ENCODE measurements around the gene DDC. TPM values are rescaled to one million over a fixed set of nuclear protein-coding genes. Genes with fewer than 3 reads are reported as not detected.

DDC gene
- total and polyA plus RNA-seq, 7 donors: 0.36 to 77.2 (median 49.9) TPM; not detected in 3

DNA sequence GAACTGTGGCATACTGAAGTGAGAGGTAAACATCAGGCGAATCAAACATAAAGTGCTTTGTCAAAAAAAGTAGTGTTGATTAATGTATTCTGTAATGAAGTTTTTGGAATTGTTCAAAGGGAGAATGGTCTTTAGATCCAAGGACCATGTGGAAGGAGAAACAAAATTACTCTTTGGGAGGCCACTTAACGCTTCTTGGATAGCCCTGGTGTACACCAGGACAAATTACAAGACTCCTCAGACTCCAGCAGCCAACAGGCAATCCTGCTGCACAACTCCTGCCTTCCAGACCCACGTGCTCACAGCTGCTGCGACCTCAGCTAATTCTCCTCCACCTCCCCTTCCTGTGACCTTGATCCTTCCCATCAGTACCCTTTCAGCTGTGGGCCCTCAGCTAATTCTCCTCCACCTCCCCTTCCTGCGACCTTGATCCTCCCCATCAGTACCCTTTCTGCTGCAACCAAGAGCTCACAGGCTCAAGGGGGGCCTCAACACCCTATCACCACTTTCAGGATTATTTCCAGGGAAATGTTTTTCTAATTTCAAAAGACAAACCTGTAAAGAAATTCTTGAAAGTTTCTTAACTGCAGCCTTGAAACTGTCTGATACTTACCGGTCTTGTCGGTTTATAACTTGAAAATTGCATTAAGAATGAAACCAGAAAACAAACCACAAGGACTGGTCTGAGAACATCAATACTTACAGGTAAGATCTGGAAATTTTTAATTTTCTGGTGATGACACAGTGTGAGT is 29.7 kb upstream of the DDC start:
- intact Hi-C loops (cut with DNase I): loop anchor here (5.0 kb wide), 2 partner anchors 82 to 128 kb away; no protein-coding TSS in a partner anchor
- H3K4me1 ChIP-seq: peaks cover 0 to 3% (median 0%) of the 10 kb centered on the region in 4 donors
- no peak overlapping the region for H3K4me3 ChIP-seq
- peaks cover 0 to 71% (median 24%) of the 10 kb centered on the region in 4 donors for H3K36me3 ChIP-seq
- H3K9me3 ChIP-seq: no peaks in the 10 kb centered on the region
- TF ChIP-seq, protein P1, sequence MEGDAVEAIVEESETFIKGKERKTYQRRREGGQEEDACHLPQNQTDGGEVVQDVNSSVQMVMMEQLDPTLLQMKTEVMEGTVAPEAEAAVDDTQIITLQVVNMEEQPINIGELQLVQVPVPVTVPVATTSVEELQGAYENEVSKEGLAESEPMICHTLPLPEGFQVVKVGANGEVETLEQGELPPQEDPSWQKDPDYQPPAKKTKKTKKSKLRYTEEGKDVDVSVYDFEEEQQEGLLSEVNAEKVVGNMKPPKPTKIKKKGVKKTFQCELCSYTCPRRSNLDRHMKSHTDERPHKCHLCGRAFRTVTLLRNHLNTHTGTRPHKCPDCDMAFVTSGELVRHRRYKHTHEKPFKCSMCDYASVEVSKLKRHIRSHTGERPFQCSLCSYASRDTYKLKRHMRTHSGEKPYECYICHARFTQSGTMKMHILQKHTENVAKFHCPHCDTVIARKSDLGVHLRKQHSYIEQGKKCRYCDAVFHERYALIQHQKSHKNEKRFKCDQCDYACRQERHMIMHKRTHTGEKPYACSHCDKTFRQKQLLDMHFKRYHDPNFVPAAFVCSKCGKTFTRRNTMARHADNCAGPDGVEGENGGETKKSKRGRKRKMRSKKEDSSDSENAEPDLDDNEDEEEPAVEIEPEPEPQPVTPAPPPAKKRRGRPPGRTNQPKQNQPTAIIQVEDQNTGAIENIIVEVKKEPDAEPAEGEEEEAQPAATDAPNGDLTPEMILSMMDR (IDR thresholded peaks at IDR 0.05): no peak
- TF ChIP-seq POLR2AphosphoS5 (IDR thresholded peaks at IDR 0.05): no peak
- no peak for DNase-seq
- 84 to 85% methylated on average over 7 of the region's 7 CpGs for WGBS, 2 donors
- H3K27ac ChIP-seq: no peak overlapping the region
- no peaks in the 10 kb centered on the region for H3K27me3 ChIP-seq

DNA sequence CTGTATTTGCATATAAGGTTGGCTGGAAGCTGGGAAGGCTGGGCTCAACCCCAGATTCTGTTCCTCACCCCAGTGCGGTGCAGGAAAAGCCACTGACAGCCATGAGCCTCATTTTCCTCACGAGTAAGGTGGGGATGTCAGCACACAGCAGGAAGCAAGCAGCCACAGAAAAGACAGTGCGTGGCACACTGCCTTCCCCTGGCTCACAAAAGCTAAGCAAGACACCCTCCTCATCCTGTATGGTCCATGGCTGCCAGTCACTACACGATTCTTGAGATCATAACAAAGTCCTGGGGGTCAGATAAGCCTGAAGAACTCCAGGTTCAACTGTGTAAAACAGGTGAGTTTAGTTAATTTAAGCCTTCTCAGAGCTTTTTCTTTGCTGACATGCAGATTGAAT is 28.9 kb upstream of the DDC start:
- H3K4me1 ChIP-seq: peaks cover 0 to 3% (median 0%) of the 10 kb centered on the region in 4 donors
- DNase-seq: no peak
- TF ChIP-seq POLR2AphosphoS5 (IDR thresholded peaks at IDR 0.05): no peak
- no peak for TF ChIP-seq POLR2A (IDR thresholded peaks at IDR 0.05)
- TF ChIP-seq, protein P1 (IDR thresholded peaks at IDR 0.05): no peak
- TF ChIP-seq EP300 (IDR thresholded peaks at IDR 0.05): no peak
- H3K27ac ChIP-seq: no peak overlapping the region
- H3K4me3 ChIP-seq: no peak overlapping the region
- peaks cover 0 to 63% (median 22%) of the 10 kb centered on the region in 4 donors for H3K36me3 ChIP-seq
- WGBS, 2 donors: 69 to 88% methylated on average over 4 of the region's 4 CpGs
- intact Hi-C loops (cut with DNase I): no loop called here
- H3K9me3 ChIP-seq: no peaks in the 10 kb centered on the region
- no peaks in the 10 kb centered on the region for H3K27me3 ChIP-seq

- no peak for DNase-seq
- TF ChIP-seq, protein P1 (IDR thresholded peaks at IDR 0.05): no peak
- no peak for TF ChIP-seq POLR2A (IDR thresholded peaks at IDR 0.05)
- no peak for TF ChIP-seq POLR2AphosphoS5 (IDR thresholded peaks at IDR 0.05)
- TF ChIP-seq EP300 (IDR thresholded peaks at IDR 0.05): no peak
- Histone ChIP-seq H3K36me3 (peaks cover 0 to 51% (median 14%) of the 10 kb centered on the region in 4 donors), H3K27me3 (no peaks in the 10 kb centered on the region), H3K9me3 (no peaks in the 10 kb centered on the region), H3K4me3 (no peak overlapping the region), H3K27ac (no peak overlapping the region), H3K4me1 (peaks cover 0 to 3% (median 0%) of the 10 kb centered on the region in 4 donors)
- WGBS, 2 donors: 89 to 95% methylated on average over 13 of the region's 13 CpGs
- intact Hi-C loops (cut with DNase I): no loop called here
Measured at GRCh38 chr7:50592940-50593339, 27.7 kb upstream of the DDC start.

- Histone ChIP-seq H3K27me3 (no peaks in the 10 kb centered on the region), H3K9me3 (no peaks in the 10 kb centered on the region), H3K36me3 (peaks cover 0 to 39% (median 13%) of the 10 kb centered on the region in 4 donors), H3K4me3 (no peak overlapping the region), H3K27ac (no peak overlapping the region), H3K4me1 (peaks cover 0 to 3% (median 0%) of the 10 kb centered on the region in 4 donors)
- TF ChIP-seq POLR2A (IDR thresholded peaks at IDR 0.05) (no peak), EP300 (IDR thresholded peaks at IDR 0.05) (no peak), POLR2AphosphoS5 (IDR thresholded peaks at IDR 0.05) (no peak)
- TF ChIP-seq, protein P1 (IDR thresholded peaks at IDR 0.05): no peak
- no peak for DNase-seq
- 81 to 85% methylated on average over 21 of the region's 21 CpGs for WGBS, 2 donors
- intact Hi-C loops (cut with DNase I): no loop called here
Measured at GRCh38 chr7:50591480-50592438, 26.6 kb upstream of the DDC start.

All from sigmoid colon (tissue), 7 donors.